H9 (cell line): ENCODE measurements around the gene TP53BP2. TPM values are rescaled to one million over a fixed set of nuclear protein-coding genes. Genes with fewer than 3 reads are reported as not detected.
A peak's percentile ranks its signal among the peaks of the same experiment; 100 is the strongest.

Source experiments
- DNase-seq: peaks from one replicate; pipeline ENCODE4 v3.0.0-alpha.2; 2017
- H2AFZ ChIP-seq: one replicate; pipeline ENCODE4 v1.6.1; 2013; ENCODE audit warnings: mild to moderate bottlenecking, low read length, control low read depth, moderate library complexity
- H2AK5ac ChIP-seq: 2 replicates; pipeline ENCODE4 v1.6.1; 2013; ENCODE audit warnings: low read length, control low read depth, mixed read lengths; ENCODE audit not compliant: insufficient read length
- H2BK120ac ChIP-seq: one replicate; pipeline ENCODE4 v1.6.1; 2013; ENCODE audit warnings: low read depth, mild to moderate bottlenecking, low read length, control low read depth, inconsistent platforms; ENCODE audit not compliant: poor library complexity, severe bottlenecking
- H2BK12ac ChIP-seq: 2 replicates; pipeline ENCODE4 v1.6.1; 2013; ENCODE audit warnings: low read length, control low read depth, mixed read lengths, low read depth; ENCODE audit not compliant: insufficient read length
- H2BK15ac ChIP-seq: 2 replicates; pipeline ENCODE4 v1.6.1; 2013; ENCODE audit warnings: low read depth, low read length, control low read depth
- H2BK20ac ChIP-seq: one replicate; pipeline ENCODE4 v1.6.1; 2013; ENCODE audit warnings: low read depth, mild to moderate bottlenecking, low read length, control low read depth, inconsistent platforms; ENCODE audit not compliant: poor library complexity, severe bottlenecking
- H2BK5ac ChIP-seq: 2 replicates; pipeline ENCODE4 v1.6.1; 2013; ENCODE audit warnings: low read length, control low read depth, mixed read lengths; ENCODE audit not compliant: insufficient read length
- H3K14ac ChIP-seq: 2 replicates; pipeline ENCODE4 v1.6.1; 2013; ENCODE audit warnings: low read length, control low read depth; ENCODE audit not compliant: insufficient read depth
- H3K18ac ChIP-seq: 2 replicates; pipeline ENCODE4 v1.6.1; 2013; ENCODE audit warnings: low read depth, mild to moderate bottlenecking, mixed read lengths, low read length, control low read depth; ENCODE audit not compliant: insufficient read length
- H3K23ac ChIP-seq: 2 replicates; pipeline ENCODE4 v1.6.1; 2013; ENCODE audit warnings: low read length, control low read depth, mixed read lengths, low read depth; ENCODE audit not compliant: insufficient read length
- H3K23me2 ChIP-seq: 2 replicates; pipeline ENCODE4 v1.6.1; 2013; ENCODE audit warnings: low read depth, mild to moderate bottlenecking, mixed read lengths, low read length, control low read depth; ENCODE audit not compliant: insufficient read length, poor library complexity, severe bottlenecking
- H3K27ac ChIP-seq: 2 replicates; pipeline ENCODE4 v1.5.1; 2013; ENCODE audit warnings: low read length, control low read depth, mixed read lengths, low read depth; ENCODE audit not compliant: insufficient read length
- H3K27me3 ChIP-seq: 2 replicates; pipeline ENCODE4 v1.6.1; 2013; ENCODE audit warnings: low read length, control low read depth, inconsistent platforms; ENCODE audit not compliant: insufficient read depth
- H3K4ac ChIP-seq: 2 replicates; pipeline ENCODE4 v1.6.1; 2013; ENCODE audit warnings: low read depth, mild to moderate bottlenecking, control low read depth, inconsistent platforms, low read length, moderate library complexity
- H3K4me1 ChIP-seq: 2 replicates; pipeline ENCODE4 v1.6.1; 2013; ENCODE audit warnings: low read length, control low read depth, inconsistent platforms; ENCODE audit not compliant: insufficient read depth
- H3K4me2 ChIP-seq: 2 replicates; pipeline ENCODE4 v1.6.1; 2013; ENCODE audit warnings: low read length, control low read depth, mixed read lengths; ENCODE audit not compliant: insufficient read length, insufficient read depth
- H3K56ac ChIP-seq: 2 replicates; pipeline ENCODE4 v1.6.1; 2013; ENCODE audit warnings: low read depth, mild to moderate bottlenecking, mixed read lengths, low read length, control low read depth; ENCODE audit not compliant: insufficient read length
- H3K79me1 ChIP-seq: 2 replicates; pipeline ENCODE4 v1.6.1; 2013; ENCODE audit warnings: low read depth, mild to moderate bottlenecking, moderate library complexity, low read length, control low read depth, inconsistent platforms; ENCODE audit not compliant: insufficient read depth, poor library complexity, severe bottlenecking
- H3K79me2 ChIP-seq: 2 replicates; pipeline ENCODE4 v1.6.1; 2013; ENCODE audit warnings: low read length, control low read depth, inconsistent platforms; ENCODE audit not compliant: insufficient read depth
- H3K9ac ChIP-seq: 2 replicates; pipeline ENCODE4 v1.6.1; 2013; ENCODE audit warnings: low read length, control low read depth, mixed read lengths; ENCODE audit not compliant: insufficient read length; ENCODE audit errors: extremely low read depth
- H3K9me3 ChIP-seq: one replicate; pipeline ENCODE4 v1.6.1; 2013; ENCODE audit warnings: low read depth, low read length, inconsistent platforms; ENCODE audit not compliant: control insufficient read depth
- H3T11ph ChIP-seq: one replicate; pipeline ENCODE4 v1.6.1; 2013; ENCODE audit warnings: mild to moderate bottlenecking, low read length, control low read depth, inconsistent platforms
- H4K20me1 ChIP-seq: one replicate; pipeline ENCODE4 v1.6.1; 2013; ENCODE audit not compliant: control insufficient read depth, insufficient read length, insufficient read depth
- H4K5ac ChIP-seq: 2 replicates; pipeline ENCODE4 v1.6.1; 2013; ENCODE audit warnings: low read depth, mild to moderate bottlenecking, mixed read lengths, low read length, control low read depth; ENCODE audit not compliant: insufficient read length
- H4K8ac ChIP-seq: replicated peaks from 2 replicates; pipeline ENCODE4 v1.6.1; 2013; ENCODE audit warnings: low read length, control low read depth, mixed read lengths, low read depth; ENCODE audit not compliant: insufficient read length
- H4K91ac ChIP-seq: 2 replicates; pipeline ENCODE4 v1.6.1; 2013; ENCODE audit warnings: low read depth, mild to moderate bottlenecking, moderate library complexity, mixed read lengths, low read length, control low read depth; ENCODE audit not compliant: insufficient read length
- H3K27ac Mint-ChIP-seq, 3 experiments: 2 replicates in 2 of 3; 3 replicates in 1 of 3; pipeline ENCODE4 v1.8.0; 2020 to 2021; ENCODE audit warnings: mixed read lengths in 3 of 3, mild to moderate bottlenecking in 1 of 3, moderate library complexity in 1 of 3
- H3K27me3 Mint-ChIP-seq: 2 replicates; pipeline ENCODE4 v1.8.0; 2021; ENCODE audit warnings: low read depth, mild to moderate bottlenecking, moderate library complexity, mixed read lengths
- H3K36me3 Mint-ChIP-seq, 3 experiments: 2 replicates in 2 of 3; 3 replicates in 1 of 3; pipeline ENCODE4 v1.8.0; 2020 to 2021; ENCODE audit warnings: low read depth in 3 of 3, mixed read lengths in 3 of 3; ENCODE audit not compliant: insufficient read depth in 1 of 3
- H3K4me1 Mint-ChIP-seq, 2 experiments: 2 replicates each; pipeline ENCODE4 v1.8.0; 2020; ENCODE audit warnings: mixed read lengths in 2 of 2
- H3K4me3 Mint-ChIP-seq, 2 experiments: 2 replicates in 1 of 2; 3 replicates in 1 of 2; pipeline ENCODE4 v1.8.0; 2020 to 2021; ENCODE audit warnings: mild to moderate bottlenecking in 2 of 2, mixed read lengths in 2 of 2, moderate library complexity in 1 of 2
- H3K9me3 Mint-ChIP-seq, 2 experiments: 2 replicates in 1 of 2; 3 replicates in 1 of 2; pipeline ENCODE4 v1.8.0; 2020; ENCODE audit warnings: mild to moderate bottlenecking in 2 of 2, mixed read lengths in 2 of 2, moderate library complexity in 1 of 2
- CTCF ChIP-seq: fragments of 200-600 bp; sonication (generic); conservative IDR thresholded peaks from 3 replicates; pipeline ENCODE4 v1.8.0; 2021; ENCODE audit warnings: antibody characterized with exemption, mild to moderate bottlenecking
- WGBS: extraction: QIAGEN DNeasy Blood & Tissue Kit; methylation state at CpG from one replicate; pipeline ENCODE4 v1.1.7; 2013; ENCODE audit warnings: missing lambda C conversion rate, low lambda C conversion rate, mixed read lengths; ENCODE audit not compliant: insufficient read length; ENCODE audit errors: extremely low coverage; 5-methylcytosine and 5-hydroxymethylcytosine counted together
- total RNA-seq: library from RNA; stranded (reverse); gene quantifications from 2 replicates; pipeline ENCODE4 v1.2.1, GENCODE V29; 2021

The TP53BP2 gene
- total RNA-seq, 1 experiment from 2014 or later, result 49.7 TPM

- Histone ChIP-seq H3T11ph (no peak overlapping the region), H2BK12ac (no peak overlapping the region), H3K9me3 (no peaks in the 10 kb centered on the region), H2AK5ac (no peak overlapping the region), H3K23me2 (peaks cover 3% of the 10 kb centered on the region), H4K91ac (no peak overlapping the region), H3K79me2 (no peaks in the 10 kb centered on the region), H3K56ac (no peak overlapping the region), H4K5ac (no peak overlapping the region), H3K23ac (no peak overlapping the region), H4K8ac (no peak overlapping the region), H2BK20ac (no peak overlapping the region), H3K79me1 (no peaks in the 10 kb centered on the region), H3K4me1 (no peaks in the 10 kb centered on the region; the same call in 1 of the 2 replicates), H3K27ac (no peak overlapping the region), H2BK120ac (no peak overlapping the region), H3K4me2 (no peak overlapping the region), H3K9ac (no peak overlapping the region), H4K20me1 (no peaks in the 10 kb centered on the region), H2AFZ (no peak overlapping the region), H3K18ac (no peak overlapping the region), H3K4ac (no peak overlapping the region), H2BK15ac (no peak overlapping the region), H2BK5ac (no peak overlapping the region), H3K27me3 (no peaks in the 10 kb centered on the region), H3K14ac (no peak overlapping the region)
- Mint-ChIP-seq H3K27me3 (no peaks in the 10 kb centered on the region), H3K4me1 (peaks cover 13 to 14% of the 10 kb centered on the region in 2 experiments), H3K4me3 (no peak overlapping the region), H3K27ac (peak overlapping the region in 2 of 3 experiments; percentile 57 to 62; a peak in 3 of 7 replicates), H3K9me3 (peaks cover 3 to 4% of the 10 kb centered on the region in 2 experiments; a peak in 3 of 5 replicates), H3K36me3 (peaks cover 29 to 68% (median 60%) of the 10 kb centered on the region in 3 experiments)
- WGBS, result no CpG with 5 or more reads among the region's 5 CpGs
- no peak for TF ChIP-seq CTCF
- DNase-seq, result peak; percentile 29
Observed at GRCh38 chr1:223772771-223773160, 73.0 kb downstream of the TP53BP2 start.
